Limb (tissue), 2 donors: ENCODE results near the gene EID3.
"Not testable (repeated sequence)": the region's sequence is repeated elsewhere in the genome, so short reads cannot be mapped to it uniquely, and the experiment has no call there.

Experiments
- DNase-seq, 2 donors: peaks; one replicate each; pipeline ENCODE4 v3.0.0-alpha.2; 2016; ENCODE audit errors: extremely low spot score in 2 of 2

EID3 gene

DNA sequence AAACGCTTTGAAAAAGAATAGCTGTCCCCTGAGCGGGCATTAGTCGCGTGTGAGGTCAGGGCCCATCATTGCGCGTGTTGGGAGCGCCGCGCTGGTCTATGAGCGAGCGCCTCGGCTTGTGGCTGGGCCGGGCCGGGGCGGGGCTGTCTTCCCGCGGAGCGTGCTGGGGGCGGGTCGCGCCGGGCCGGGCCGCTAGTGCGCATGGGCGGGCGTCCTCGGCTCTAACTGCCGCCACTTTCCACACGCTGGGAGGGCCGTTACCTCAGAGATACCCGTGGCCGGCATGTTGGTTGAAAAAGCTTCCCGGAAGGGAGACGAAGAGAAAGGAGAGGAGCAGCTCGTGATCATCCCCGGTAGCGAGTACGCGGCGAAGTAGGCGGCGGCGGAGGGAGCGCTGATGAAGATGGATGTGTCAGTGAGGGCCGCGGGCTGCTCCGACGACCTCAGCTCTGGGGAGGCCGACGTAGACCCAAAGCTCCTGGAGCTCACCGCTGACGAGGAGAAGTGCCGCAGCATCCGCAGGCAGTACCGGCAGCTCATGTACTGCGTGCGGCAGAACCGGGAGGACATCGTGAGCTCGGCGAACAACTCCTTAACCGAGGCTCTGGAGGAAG lies at the start of gene EID3:
Gene EID3 (plus strand): TSS at position 202 of the 614 bp plus-strand sequence. CDS start 196 bp downstream, at position 398.
- DNase-seq, result peak; percentile 92 to 93

DNA sequence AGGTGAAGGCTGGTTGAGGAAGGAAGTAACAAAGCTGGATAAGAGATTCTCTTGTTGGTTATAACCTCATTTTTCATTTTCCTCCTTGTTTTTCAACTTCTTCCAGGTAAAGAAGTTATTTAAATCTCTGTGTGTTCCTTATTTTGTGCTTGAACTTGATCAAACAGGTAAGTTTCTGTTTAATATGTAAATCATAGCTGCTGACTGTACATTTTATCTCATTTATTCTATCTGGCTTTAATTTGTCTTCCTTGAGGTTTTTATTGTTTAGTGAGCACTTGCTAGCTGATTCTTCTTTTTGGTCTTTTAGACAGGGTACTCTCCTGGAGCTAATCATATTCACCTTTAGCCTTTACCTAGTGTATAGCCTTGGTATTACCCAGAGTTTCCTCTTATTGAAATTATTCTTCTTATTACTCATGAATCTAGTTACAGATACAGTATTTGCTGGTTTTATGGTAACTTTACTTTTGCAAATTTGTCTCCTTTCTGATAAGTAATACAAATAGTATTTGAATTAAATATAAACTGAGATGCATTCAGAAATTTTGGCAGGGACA lies 45.5 kb upstream of the EID3 start:
- DNase-seq, result no peak

DNA sequence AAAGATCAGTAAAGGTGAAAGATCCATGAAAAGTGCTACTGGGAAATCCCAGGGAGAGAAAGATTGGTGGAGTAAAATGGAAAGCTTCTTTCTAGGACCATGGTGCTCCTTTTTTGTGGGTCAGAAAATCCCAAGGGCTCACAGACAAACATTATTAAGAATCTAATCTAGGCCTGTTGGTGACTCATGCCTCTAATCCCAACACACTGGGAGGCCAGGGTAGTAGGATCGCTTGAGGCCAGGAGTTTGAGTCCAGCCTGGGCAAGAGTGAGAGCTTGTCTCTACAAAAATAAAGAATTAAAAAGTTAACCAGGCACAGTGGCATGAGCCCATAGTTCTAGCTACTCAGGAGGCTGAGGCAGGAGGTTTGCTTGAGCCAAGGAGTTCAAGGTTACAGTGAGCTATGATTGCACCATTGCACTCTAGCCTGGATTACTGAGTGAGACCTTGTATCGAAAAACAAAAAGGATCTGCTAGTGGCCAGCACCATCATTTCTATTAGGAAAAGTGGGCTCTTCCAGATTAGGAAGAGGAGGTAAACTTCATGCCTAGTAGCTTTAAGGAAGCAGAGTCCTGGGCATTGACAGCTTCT lies 45.0 kb upstream of the EID3 start:
- no peak for DNase-seq

DNA sequence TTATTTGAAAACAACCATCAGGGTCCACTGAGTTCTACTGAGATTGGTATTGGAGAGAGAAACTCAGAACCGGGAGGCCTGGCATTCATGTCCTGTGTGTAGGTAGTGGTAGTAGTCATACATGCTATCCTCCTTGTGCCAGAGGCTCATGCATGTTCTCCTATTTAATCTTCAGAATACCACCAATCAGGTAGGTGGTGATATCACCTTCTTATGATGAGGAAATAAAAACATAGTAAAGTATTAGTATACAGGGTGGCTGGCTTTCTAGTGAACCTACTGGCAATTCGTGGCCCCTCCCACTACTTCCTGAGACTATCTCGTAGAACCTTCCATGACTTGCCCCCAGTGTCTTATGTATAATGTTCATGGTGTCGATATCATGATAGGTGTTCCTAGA lies 40.5 kb upstream of the EID3 start:
- no peak for DNase-seq

DNA sequence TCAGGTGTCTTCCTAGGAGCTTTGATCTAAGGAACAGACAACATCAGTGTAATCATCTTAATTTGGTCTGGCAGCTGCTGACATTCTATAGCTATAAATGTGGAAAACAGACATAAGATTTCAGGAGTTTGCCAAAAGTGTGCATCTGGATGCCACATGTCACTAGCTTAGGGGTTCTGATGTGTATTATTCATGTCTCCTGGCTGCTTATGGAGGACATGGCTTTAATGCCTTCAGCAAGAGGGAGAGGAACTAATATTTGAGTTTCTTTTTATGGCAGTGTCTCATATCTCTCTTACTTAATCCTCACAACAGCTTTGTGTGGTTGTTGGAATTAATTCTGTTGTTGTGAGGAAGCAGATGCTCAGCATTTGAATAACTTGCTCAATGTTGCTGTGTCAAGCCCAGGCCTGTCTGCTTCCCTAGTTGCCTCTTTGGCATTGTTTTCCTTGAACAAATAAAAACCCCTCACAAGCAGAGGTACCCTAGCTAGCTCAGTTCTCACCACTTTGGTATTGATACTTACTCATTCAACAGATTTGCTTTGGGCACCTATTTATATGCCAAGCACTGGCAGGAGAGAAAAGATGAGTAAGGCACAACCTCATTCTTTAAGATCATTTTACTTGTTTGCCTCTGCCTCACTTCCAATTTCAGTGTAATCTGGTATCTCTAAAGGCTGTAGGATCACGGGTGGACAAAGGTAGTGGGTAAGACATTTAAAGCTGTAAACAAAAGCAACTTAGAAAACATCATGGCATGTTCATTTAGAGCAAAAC lies 39.8 kb upstream of the EID3 start:
- DNase-seq, result peak in 1 of 2 donors; percentile 32

DNA sequence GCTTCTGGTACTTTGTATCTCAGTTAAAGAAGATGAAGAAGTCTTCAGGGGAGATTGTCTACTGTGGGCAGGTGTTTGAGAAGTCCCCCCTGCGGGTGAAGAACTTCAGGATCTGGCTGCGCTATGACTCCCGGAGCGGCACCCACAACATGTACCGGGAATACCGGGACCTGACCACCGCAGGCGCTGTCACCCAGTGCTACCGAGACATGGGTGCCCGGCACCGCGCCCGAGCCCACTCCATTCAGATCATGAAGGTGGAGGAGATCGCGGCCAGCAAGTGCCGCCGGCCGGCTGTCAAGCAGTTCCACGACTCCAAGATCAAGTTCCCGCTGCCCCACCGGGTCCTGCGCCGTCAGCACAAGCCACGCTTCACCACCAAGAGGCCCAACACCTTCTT lies 38.1 kb upstream of the EID3 start:
- DNase-seq, result not testable (repeated sequence)

DNA sequence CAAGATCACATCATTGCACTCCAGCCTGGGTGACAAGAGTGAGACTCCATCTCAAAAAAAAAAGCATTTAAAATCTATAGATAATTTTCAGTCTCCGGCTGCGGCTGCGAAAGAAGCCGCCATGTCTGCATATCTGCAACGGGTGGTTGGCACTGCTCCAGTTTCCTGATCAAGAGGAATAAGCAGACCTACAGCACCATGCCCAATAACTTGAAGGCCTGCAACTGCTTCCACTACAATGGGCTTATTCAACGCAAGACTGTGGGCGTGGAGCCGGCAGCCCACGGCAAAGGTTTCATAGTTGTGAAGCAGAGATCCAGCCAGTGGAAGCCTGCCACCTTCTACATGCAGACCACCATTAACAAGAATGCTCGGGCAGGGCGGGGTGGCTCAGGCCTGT lies 30.6 kb upstream of the EID3 start:
- no peak for DNase-seq

DNA sequence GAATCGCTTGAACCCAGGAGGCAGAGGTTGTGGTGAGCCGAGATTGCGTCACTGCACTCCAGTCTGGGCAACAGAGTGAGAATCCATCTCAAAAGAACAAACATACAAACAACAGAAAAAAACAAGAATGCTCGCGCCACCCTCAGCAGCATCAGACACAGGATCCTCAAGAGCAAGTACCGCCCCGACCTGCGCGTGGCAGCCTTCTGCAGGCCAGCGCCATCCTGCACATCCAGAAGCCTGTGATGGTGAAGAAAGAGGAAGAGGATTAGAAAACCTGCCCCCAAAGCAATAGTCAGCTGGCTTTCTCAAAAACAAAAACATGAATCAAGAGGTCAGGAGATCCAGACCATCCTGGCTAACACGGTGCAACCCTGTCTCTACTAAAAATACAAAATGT lies 30.0 kb upstream of the EID3 start:
- no peak for DNase-seq

DNA sequence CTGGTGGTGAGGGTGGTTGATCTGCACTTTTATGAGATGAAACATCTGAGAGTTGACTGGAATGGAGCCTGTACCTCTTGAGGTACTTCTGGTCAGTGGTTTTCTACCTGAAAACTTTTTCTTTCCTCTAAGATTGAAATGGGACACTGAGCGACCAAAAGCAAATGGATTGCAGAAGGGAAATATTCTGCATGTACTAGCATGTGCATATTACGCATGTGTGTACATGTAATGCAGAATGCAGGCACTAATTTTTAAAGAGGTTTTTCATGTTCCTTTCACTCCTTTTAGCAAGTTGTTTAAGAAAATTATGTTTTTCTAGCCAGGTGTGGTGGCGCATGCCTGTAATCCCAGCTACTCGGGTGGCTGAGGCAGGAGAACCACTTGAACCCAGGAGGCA lies 28.7 kb upstream of the EID3 start:
- no peak for DNase-seq

DNA sequence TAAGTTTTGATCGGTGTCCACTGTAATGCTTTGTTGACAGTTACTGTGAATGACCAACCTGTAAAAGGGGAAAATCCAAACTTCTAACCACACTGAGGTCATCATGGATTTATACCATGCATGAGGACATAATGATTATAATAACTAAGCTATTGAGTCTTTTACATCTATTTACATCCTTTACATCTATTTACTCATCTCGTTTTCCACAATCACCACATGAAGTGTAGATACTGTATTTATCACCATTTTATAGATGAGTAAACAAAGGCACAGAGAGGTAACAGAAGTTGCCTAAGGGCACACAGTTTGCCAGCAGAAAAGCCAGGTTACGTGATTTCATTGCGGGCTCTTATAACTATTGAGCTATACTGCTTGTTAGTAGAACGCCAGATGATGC lies 27.9 kb upstream of the EID3 start:
- DNase-seq, result no peak

DNA sequence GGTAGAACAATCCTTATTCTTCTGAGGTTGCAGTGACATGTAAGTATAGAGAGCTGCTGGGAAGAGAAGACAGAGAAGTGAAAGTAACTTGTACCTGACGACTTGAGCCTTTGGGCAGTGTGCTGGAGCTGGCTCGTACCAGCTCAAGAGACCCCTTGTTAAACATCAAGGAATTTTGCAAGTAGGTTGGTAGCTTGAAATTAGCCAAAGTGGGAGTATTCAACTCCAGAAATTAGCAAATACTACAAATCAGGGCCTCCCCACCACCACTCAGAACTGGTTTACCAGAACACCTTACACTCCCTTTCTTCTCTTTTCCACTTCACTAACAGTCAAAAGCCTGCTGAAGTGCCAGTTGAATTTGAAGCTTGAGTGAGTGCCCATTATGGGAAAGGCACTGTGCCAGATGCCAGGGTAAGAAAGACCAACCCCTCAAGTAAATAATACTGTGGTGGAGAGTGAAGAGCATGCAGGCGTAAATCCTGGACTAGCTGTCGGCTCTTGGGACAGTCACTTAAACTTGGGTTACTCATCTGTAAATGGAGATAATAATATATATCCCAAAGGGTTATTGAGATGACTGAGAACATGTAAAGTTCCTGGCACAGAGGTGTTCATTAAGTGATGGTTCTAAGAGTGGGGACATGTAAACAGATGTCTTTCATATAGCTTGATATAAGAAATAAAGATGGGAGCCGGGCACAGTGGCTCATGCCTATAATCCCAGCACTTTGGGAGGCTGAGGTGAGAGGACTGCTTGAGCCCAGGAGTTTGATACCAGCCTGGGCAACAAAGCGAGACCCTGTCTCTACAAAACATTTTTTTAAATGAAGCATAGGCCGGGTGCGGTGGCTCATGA lies 27.0 kb upstream of the EID3 start:
- DNase-seq, result no peak

DNA sequence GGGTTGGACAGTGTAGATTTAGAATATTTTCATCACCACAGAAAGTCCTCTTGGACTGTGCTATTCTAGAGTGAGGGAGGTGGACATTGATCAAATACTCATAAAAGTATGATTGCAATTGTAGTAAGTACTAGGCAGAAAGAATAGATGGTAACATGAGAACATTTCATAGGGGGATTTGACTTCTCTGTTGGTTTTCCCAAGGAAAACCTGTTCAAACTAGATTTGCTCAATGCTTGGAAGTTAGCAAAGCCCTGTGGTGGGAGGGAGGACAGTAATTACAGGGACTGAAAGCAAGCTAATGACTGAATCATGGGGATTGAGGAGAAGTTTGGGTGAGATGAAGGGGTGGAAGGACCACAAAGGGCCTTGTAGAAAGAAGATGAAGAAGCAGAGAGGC lies 24.4 kb upstream of the EID3 start:
- no peak for DNase-seq

DNA sequence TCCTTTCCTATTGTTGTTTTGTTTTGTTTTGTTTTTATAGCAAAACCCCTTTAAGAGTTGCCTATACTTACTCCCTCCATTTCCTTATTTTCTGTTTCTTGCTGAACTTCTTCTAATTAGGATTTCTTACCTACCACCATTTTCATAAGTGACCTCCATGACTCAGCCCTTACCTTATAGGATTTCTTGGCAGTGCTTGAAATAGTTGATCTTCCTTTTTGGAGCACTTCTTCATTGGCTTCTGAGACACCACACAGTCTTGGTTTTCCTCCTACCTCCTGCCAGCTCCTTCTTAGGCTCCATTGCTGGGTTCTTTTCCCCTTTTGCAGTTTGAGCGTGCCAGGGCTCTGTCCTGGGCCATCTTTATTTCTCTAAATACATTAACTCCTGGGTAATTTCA lies 23.4 kb upstream of the EID3 start:
- DNase-seq, result no peak

DNA sequence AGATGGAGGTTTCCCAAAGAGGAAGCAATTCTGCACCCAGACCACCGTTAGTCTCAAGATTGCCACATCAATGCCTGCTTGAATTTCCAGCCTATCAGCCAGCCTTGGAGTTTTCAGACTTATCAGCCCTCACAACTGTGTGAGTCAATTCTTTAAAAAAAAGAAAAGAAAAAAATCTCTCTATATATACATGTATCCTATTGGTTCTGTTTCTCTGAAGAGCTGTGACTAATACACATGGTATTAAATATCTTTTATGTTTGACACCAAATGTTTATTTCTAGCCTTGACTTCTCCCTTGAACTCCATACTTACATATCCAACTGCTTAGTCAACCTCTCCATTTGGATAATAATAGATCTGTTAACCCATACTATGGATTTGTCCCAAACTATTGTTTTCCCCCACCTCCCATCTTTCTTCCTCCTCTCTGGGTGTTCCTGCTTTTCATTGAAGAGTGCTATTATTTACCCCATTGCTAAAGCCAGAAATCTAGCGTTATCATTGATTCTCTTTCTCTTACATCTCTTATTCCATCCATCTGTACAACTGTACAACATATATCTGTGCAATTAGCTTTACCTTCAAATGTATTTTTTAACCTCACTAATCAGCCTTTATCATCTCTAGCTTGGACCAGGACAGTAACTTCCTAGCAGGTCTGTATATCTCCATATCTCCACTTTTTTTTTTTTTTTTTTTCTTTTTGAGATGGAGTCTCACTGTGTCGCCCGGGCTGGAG lies 22.7 kb upstream of the EID3 start:
- no peak for DNase-seq

DNA sequence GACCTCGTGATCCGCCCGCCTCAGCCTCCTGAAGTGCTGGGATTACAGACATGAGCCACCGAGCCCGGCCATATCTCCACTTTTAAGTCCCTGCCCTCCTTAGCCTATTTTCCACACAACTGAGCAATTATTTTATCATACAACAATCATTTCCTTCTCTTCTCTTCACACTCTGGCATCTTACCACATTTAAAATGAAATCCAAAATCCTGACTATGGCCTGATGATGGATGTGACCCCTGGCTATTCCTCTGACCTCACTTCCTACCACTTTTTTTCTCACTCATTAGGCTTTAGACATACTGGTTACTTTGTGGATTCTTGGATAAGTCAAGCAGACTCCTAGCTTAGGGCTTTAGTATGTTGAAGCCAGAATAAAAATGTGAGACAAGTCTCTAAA lies 21.9 kb upstream of the EID3 start:
- no peak for DNase-seq

DNA sequence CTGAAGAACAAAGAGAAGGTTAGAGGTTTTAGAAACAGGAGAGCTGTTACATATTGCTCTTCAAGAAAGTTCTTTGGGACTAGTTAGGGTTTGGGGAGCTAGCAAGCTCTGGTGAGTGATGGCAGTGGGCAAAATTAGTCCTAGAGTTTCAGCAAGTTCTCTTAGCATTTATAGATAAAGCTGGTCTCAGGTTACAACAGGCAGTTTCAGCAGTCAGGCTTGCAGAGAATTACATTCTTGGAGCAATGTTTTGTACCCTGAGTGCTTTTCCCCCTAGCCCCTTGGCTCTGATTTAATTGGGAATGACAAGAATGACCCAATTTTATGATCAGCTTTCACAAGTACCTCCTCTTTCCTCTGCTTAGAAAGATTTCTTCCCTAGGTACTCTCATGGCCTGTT lies 21.4 kb upstream of the EID3 start:
- DNase-seq, result no peak

DNA sequence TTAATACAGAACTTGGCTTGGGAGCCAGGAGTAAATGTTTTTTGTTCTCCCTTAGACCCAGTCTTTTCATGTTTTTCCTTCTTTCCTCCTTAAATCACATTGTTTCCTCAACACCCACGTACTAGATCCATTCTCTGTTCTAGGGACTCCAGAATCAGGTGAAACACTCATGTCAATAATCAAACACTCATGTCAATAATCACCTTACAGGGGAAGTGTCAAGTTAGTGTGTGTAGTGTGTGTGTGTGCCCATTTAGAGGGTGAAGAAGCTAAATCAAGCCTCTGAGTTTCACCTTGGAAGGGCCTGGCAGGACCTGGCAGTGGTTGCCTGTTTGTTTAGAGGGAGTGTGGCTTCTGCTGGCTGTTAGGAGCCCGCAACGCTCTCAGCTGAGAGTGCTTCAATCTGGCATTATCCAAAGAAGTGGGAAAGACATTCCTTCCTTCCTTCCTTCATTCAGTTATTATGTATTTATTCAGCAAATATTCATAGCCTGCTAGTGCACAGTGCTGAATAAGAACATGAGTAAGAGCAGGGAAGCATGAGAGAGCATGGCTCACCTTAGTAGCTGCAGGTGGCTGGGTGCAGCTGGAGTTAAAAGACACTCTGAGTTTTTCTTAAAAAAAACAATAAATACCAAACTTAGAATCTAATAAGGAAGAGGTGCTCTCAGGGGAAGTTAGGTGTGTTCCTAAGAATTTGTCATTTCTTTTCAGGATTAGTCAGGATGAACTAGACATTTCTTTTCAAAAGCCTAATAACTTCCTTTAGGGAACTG lies 17.6 kb upstream of the EID3 start:
- DNase-seq, result no peak

DNA sequence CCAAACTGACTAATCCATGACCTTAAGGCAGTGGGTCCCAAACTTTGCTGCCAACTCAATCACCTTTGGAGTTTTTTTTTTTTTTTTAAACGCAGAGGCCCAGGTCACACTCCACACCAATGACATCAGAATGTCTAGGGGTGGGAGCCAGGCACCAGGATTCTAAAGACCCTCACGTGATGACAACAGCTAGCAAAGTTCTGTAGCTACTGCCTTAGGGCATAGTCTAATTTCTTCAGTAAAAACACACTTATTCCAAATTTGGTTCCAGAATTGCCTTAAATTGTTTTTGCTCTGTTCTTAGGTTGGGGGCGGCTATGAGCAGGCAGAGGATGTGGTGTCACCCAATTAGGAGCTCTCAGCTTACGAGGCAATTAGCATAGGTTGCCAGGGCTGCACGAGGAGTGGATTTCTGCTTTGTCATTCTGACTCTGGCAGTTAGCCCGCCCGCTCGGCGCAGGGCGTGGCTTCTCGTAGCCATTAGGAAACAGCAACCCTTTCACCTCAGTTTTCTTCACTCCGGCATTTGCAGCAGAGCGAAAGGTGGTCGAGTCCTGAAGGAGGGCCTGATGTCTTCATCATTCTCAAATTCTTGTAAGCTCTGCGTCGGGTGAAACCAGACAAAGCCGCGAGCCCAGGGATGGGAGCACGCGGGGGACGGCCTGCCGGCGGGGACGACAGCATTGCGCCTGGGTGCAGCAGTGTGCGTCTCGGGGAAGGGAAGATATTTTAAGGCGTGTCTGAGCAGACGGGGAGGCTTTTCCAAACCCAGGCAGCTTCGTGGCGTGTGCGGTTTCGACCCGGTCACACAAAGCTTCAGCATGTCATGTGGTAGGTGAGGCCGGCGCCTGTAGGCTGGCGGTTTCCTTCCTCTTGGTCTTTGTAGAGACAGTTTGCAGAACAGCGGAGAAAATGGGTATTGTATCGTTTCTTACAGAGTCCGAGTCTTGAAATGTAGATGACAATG lies 16.7 kb upstream of the EID3 start:
- DNase-seq, result peak; percentile 90 to 91
